ENCODE measurements around the gene CDKN2B-AS1.

DNA sequence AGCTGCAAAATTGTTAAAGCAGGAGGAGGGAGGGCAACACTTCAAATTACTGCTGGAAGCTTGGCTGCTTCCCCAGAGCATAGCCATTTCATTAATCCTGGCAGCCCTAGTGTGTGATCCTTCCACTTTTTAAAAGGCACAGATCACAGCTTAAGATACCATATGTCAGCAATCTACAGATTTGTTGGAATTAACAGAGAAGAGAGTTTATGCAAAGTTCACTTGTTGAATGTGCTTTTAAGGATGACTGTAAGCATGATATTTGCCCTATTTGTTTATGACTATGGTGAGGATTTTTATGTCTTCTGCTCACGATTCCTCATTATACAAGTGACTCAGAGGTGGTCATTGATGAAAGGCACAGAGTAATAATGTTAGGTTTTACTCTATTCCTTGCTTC lies 170.6 kb downstream of the CDKN2B-AS1 start:
- TF ChIP-seq POLR2A (IDR thresholded peaks at IDR 0.05) = no peak
- TF ChIP-seq, protein P1, sequence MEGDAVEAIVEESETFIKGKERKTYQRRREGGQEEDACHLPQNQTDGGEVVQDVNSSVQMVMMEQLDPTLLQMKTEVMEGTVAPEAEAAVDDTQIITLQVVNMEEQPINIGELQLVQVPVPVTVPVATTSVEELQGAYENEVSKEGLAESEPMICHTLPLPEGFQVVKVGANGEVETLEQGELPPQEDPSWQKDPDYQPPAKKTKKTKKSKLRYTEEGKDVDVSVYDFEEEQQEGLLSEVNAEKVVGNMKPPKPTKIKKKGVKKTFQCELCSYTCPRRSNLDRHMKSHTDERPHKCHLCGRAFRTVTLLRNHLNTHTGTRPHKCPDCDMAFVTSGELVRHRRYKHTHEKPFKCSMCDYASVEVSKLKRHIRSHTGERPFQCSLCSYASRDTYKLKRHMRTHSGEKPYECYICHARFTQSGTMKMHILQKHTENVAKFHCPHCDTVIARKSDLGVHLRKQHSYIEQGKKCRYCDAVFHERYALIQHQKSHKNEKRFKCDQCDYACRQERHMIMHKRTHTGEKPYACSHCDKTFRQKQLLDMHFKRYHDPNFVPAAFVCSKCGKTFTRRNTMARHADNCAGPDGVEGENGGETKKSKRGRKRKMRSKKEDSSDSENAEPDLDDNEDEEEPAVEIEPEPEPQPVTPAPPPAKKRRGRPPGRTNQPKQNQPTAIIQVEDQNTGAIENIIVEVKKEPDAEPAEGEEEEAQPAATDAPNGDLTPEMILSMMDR (IDR thresholded peaks at IDR 0.05) = no peak
